Lower lobe of right lung (tissue), 2 donors: ENCODE measurements around the gene HP1BP3. TPM values are rescaled to one million over a fixed set of nuclear protein-coding genes. Genes with fewer than 3 reads are reported as not detected.

ENCODE experiments used
- ATAC-seq, 2 donors: fragments of 200-7000 bp; cut with Tn5 transposase; one replicate each; pipeline ENCODE4 v1.9.1; 2020 to 2022; ENCODE audit warnings: mild to moderate bottlenecking in 2 of 2, moderate library complexity in 2 of 2
- DNase-seq: peaks from one replicate; pipeline ENCODE4 v3.0.0-alpha.2; 2020
- H3K27ac ChIP-seq: fragments of 200-600 bp; one replicate; pipeline ENCODE4 v1.8.0; 2022
- H3K27me3 ChIP-seq: fragments of 200-600 bp; one replicate; pipeline ENCODE4 v1.8.0; 2022; ENCODE audit warnings: low read depth
- H3K36me3 ChIP-seq: fragments of 200-600 bp; one replicate; pipeline ENCODE4 v1.8.0; 2022; ENCODE audit warnings: mild to moderate bottlenecking
- H3K4me1 ChIP-seq: fragments of 200-600 bp; one replicate; pipeline ENCODE4 v1.8.0; 2022
- H3K4me3 ChIP-seq: fragments of 200-600 bp; one replicate; pipeline ENCODE4 v1.8.0; 2022; ENCODE audit warnings: mild to moderate bottlenecking
- H3K9me3 ChIP-seq: fragments of 200-600 bp; one replicate; pipeline ENCODE4 v1.8.0; 2022
- intact Hi-C: fragments of 100-400 bp; cut with DNase I; formaldehyde crosslinking; loops from one replicate; pipeline ENCODE4 v1.11.0; 2022
- total RNA-seq: library from RNA; stranded (reverse); fragmentation: NEBNext Ultra II Directional; extraction: Animal tissue kit (Norgen Biotek cat#: 25700); gene quantifications from one replicate; pipeline ENCODE4 v1.2.1, GENCODE V29; 2021
- TF ChIP-seq, protein P1 (sequence below): fragments of 200-600 bp; IDR thresholded peaks from one replicate; pipeline ENCODE4 v1.8.0; 2022; ENCODE audit warnings: antibody characterized with exemption, mild to moderate bottlenecking
- donor health status: DM: no; HTN: yes; CAD: no; lungs with severe emphysema.

HP1BP3 gene
- total RNA-seq, 1 donor from 2014 or later = 253 TPM

GRCh38 chr1:20786253-20787028 lies 666 bp downstream of the HP1BP3 start:
- peak overlapping the region; percentile 93 for H3K4me3 ChIP-seq
- peak overlapping the region; percentile 95 for H3K27ac ChIP-seq
- H3K4me1 ChIP-seq = peaks cover 46% of the 10 kb centered on the region
- peak; percentile 97 to 98 for ATAC-seq
- peak; percentile 96 for DNase-seq
- intact Hi-C loops = no loop called here
- TF ChIP-seq, protein P1, sequence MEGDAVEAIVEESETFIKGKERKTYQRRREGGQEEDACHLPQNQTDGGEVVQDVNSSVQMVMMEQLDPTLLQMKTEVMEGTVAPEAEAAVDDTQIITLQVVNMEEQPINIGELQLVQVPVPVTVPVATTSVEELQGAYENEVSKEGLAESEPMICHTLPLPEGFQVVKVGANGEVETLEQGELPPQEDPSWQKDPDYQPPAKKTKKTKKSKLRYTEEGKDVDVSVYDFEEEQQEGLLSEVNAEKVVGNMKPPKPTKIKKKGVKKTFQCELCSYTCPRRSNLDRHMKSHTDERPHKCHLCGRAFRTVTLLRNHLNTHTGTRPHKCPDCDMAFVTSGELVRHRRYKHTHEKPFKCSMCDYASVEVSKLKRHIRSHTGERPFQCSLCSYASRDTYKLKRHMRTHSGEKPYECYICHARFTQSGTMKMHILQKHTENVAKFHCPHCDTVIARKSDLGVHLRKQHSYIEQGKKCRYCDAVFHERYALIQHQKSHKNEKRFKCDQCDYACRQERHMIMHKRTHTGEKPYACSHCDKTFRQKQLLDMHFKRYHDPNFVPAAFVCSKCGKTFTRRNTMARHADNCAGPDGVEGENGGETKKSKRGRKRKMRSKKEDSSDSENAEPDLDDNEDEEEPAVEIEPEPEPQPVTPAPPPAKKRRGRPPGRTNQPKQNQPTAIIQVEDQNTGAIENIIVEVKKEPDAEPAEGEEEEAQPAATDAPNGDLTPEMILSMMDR = no peak
- no peaks in the 10 kb centered on the region for H3K9me3 ChIP-seq
- H3K27me3 ChIP-seq = no peaks in the 10 kb centered on the region
- H3K36me3 ChIP-seq = no peaks in the 10 kb centered on the region

DNA sequence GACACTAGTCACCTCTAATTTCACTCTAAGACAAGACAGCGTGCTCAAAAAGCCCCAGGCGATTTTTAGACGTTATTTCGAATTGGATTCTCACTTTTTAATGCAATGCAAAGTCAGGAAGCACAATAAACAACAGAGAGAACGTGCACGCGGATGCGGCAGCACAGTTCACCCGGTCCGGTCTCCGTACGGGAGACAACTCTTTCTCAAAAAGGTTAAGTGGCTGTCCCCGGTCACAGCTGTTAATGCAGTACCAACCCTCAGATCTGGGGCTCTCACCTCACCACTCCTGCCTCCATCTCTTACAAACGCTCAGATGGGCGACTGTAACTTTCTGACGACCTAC lies 1.2 kb downstream of the HP1BP3 start:
- Histone ChIP-seq H3K27me3 (no peaks in the 10 kb centered on the region), H3K9me3 (no peaks in the 10 kb centered on the region), H3K36me3 (no peaks in the 10 kb centered on the region), H3K4me3 (peak overlapping the region; percentile 93), H3K4me1 (peaks cover 48% of the 10 kb centered on the region), H3K27ac (peak overlapping the region; percentile 95)
- intact Hi-C loops = no loop called here
- DNase-seq (no peak), ATAC-seq (peak in 1 of 2 donors; percentile 4)
- TF ChIP-seq, protein P1 = no peak

DNA sequence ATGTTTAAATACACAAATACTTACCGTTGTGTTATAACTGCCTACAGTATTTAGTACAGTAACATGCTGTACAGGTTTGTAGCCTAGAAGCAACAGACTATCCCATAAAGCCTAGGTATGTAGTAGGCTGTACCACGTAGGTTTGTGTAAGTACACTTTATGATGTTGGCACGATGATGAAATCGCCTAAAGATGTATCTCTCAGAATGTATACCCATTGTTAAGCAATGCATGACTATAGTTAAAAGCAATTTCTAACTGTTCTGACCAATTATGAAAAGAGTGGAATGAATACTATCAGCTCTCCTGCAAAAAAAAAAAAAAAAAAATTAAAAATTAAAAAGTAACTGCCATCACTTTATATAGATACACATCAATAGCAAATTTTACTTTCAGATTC lies 11.4 kb downstream of the HP1BP3 start:
- no peaks in the 10 kb centered on the region for H3K9me3 ChIP-seq
- H3K36me3 ChIP-seq = peaks cover 95% of the 10 kb centered on the region
- H3K4me3 ChIP-seq = no peak overlapping the region
- TF ChIP-seq, protein P1 = no peak
- peaks cover 11% of the 10 kb centered on the region for H3K4me1 ChIP-seq
- intact Hi-C loops = no loop called here
- DNase-seq (no peak), ATAC-seq (no peak)
- H3K27ac ChIP-seq = no peak overlapping the region
- H3K27me3 ChIP-seq = no peaks in the 10 kb centered on the region

- H3K4me1 ChIP-seq = peaks cover 5% of the 10 kb centered on the region
- no peak overlapping the region for H3K4me3 ChIP-seq
- H3K9me3 ChIP-seq = no peaks in the 10 kb centered on the region
- intact Hi-C loops = no loop called here
- DNase-seq (no peak), ATAC-seq (no peak)
- peaks cover 100% of the 10 kb centered on the region for H3K36me3 ChIP-seq
- TF ChIP-seq, protein P1 = no peak
- no peak overlapping the region for H3K27ac ChIP-seq
- H3K27me3 ChIP-seq = no peaks in the 10 kb centered on the region
These were observed 15.3 kb downstream of the HP1BP3 start for GRCh38 chr1:20771780-20772179.

GRCh38 chr1:20770314-20771087 lies 16.6 kb downstream of the HP1BP3 start:
- no peak overlapping the region for H3K4me3 ChIP-seq
- TF ChIP-seq, protein P1 = no peak
- no peaks in the 10 kb centered on the region for H3K27me3 ChIP-seq
- H3K4me1 ChIP-seq = no peaks in the 10 kb centered on the region
- no peak for DNase-seq
- no peaks in the 10 kb centered on the region for H3K9me3 ChIP-seq
- intact Hi-C loops = no loop called here
- no peak for ATAC-seq
- peaks cover 100% of the 10 kb centered on the region for H3K36me3 ChIP-seq
- no peak overlapping the region for H3K27ac ChIP-seq
